DND-41 (cell line): ENCODE measurements around the gene MACO1.
"Not testable (repeated sequence)": the region's sequence is repeated elsewhere in the genome, so short reads cannot be mapped to it uniquely, and the experiment has no call there.

Experiments used
- EZH2 ChIP-seq: IDR thresholded peaks from 3 replicates; pipeline ENCODE4 v1.6.1; 2012; ENCODE audit warnings: borderline replicate concordance, low read depth, mild to moderate bottlenecking, moderate library complexity, low read length, inconsistent platforms; ENCODE audit not compliant: severe bottlenecking
- TF ChIP-seq, protein P1 (sequence below): IDR thresholded peaks from 2 replicates; pipeline ENCODE4 v1.5.1; 2012; ENCODE audit warnings: borderline replicate concordance, low read length, moderate library complexity, mild to moderate bottlenecking; ENCODE audit not compliant: poor library complexity, severe bottlenecking; ENCODE audit errors: extremely low read depth

DNA sequence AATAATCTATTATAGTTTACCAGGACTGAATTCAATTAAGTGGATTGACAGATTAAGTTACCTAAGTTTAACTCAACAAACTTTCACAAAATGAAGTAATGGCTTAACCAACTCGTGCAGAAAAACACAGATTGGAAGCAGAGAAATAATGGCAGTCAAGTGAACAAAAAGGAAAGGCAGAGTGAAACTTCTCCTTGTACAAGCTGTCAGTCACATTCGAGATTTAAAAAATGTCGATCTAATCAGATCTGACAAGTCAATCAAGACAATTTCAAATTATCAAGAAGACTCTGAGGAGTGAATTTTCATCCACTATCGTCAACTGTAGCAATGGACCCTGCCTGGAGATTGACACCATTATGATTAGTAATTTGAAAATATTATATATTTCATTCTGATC is 13.4 kb upstream of the MACO1 start:
- TF ChIP-seq, protein P1, sequence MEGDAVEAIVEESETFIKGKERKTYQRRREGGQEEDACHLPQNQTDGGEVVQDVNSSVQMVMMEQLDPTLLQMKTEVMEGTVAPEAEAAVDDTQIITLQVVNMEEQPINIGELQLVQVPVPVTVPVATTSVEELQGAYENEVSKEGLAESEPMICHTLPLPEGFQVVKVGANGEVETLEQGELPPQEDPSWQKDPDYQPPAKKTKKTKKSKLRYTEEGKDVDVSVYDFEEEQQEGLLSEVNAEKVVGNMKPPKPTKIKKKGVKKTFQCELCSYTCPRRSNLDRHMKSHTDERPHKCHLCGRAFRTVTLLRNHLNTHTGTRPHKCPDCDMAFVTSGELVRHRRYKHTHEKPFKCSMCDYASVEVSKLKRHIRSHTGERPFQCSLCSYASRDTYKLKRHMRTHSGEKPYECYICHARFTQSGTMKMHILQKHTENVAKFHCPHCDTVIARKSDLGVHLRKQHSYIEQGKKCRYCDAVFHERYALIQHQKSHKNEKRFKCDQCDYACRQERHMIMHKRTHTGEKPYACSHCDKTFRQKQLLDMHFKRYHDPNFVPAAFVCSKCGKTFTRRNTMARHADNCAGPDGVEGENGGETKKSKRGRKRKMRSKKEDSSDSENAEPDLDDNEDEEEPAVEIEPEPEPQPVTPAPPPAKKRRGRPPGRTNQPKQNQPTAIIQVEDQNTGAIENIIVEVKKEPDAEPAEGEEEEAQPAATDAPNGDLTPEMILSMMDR: not testable (repeated sequence)
- TF ChIP-seq EZH2: not testable (repeated sequence)
